HG03354 (cell line): ENCODE results near the gene PPP6C.
"Not testable (repeated sequence)": the region's sequence is repeated elsewhere in the genome, so short reads cannot be mapped to it uniquely, and the experiment has no call there.

Source experiments
- ATAC-seq: cut with Tn5 transposase; IDR thresholded peaks from one replicate; pipeline ENCODE4 v1.9.1; 2021; ENCODE audit warnings: mild to moderate bottlenecking; ENCODE audit not compliant: unreplicated experiment, poor library complexity, severe bottlenecking

The PPP6C gene

GRCh38 chr9:125183561-125183960 lies 6.0 kb downstream of the PPP6C start:
- ATAC-seq: no peak

- no peak for ATAC-seq
Observed at GRCh38 chr9:125183054-125183453, 6.5 kb downstream of the PPP6C start.

DNA sequence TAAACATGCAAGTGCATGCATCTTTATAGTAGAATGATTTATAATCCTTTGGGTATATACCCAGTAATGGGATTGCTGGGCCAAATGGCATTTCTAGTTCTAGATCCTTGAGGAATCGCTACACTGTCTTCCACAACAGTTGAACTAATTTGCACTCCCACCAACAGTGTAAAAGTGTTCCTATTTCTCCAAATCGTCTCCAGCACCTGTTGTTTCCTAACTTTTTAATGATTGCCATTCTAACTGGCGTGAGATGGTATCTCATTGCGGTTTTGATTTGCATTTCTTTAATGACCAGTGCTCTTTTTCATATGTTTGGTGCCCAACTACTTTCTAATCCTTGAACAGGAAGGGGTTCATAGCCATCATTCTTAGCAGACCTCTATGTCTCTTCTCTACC lies 7.8 kb downstream of the PPP6C start:
- not testable (repeated sequence) for ATAC-seq

DNA sequence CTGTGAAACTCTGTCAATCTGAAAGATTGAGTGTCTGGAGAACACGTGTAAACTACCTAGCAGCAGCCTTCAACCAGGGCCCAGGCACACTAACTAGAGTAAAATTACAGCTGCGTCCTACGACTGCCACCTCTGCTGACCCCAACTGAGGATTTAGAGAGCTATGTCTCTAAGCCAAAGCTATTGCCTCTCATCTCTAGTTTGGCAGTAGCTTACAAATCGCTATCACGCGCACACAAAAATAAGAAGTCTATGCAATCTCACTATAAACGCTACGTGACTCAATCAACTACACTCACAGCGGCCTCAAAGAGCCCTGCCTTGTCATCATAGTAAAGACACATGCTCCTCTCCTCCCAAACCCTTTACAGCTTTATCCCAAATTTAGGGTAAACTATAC lies 8.7 kb downstream of the PPP6C start:
- ATAC-seq: no peak

GRCh38 chr9:125179776-125180175 lies 9.8 kb downstream of the PPP6C start:
- not testable (repeated sequence) for ATAC-seq

DNA sequence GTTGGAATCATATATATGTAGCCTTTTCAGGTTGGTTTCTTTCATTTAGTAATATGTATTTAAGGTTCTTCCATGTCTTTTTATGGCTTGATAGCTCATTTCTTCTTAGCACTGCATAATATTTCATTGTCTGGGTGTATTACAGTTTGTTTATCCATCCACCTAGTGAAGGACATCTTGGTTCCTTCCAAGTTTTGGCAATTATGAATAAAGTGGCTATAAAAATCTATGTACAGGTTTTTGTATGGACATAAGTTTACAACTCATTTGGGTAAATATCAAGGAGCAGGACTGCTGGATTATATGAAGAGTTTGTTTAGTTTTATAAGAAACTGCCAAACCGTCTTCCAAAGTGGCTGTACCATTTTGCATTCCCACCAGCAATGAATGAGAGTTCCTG lies 11.7 kb downstream of the PPP6C start:
- no peak for ATAC-seq

DNA sequence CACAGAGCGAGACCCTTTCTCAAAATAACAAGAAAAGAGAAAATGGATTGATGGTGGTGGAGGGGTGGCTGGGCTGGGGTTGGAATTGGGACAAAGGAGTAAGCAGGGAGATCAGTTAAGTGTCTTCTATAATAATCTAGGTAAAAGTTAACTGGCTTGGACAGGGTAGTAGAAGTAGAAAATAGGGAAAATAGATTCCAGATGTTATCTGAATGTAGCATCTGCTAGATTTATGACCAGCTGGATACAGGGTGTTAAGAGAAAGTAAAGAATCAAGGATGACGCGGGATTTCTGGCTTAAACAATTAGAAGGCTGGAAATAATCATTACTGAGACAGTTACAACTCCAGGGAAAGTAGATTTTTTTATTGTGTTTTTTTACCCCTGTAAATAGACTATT lies 13.0 kb downstream of the PPP6C start:
- ATAC-seq: no peak

- ATAC-seq: no peak
Observed at GRCh38 chr9:125172031-125172755, 17.4 kb downstream of the PPP6C start.

- no peak for ATAC-seq
Observed at GRCh38 chr9:125169895-125170294, 19.7 kb downstream of the PPP6C start.

- ATAC-seq: no peak
Observed at GRCh38 chr9:125166762-125167161, 22.8 kb downstream of the PPP6C start.

DNA sequence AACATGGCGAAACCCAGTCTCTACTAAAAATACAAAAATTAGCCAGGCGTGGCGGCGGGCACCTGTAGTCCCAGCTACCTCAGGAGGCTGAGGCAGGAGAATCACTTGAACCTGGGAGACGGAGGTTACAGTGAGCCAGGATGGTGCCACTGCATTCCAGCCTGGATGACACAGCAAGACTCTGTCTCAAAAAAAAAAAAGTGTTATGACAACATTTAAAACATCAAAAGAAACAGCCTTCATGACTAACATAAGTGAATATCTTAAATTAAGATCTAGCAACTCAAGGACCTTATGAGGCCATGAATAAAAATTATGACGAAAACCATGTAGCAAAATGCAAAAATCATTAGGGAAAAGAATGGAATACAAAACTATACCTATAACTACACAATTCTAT lies 26.7 kb downstream of the PPP6C start:
- ATAC-seq: not testable (repeated sequence)

- no peak for ATAC-seq
Observed at GRCh38 chr9:125161284-125161918, 28.2 kb downstream of the PPP6C start.

GRCh38 chr9:125160750-125161149 lies 28.9 kb downstream of the PPP6C start:
- no peak for ATAC-seq

- no peak for ATAC-seq
Observed at GRCh38 chr9:125156551-125156950, 33.1 kb downstream of the PPP6C start.

DNA sequence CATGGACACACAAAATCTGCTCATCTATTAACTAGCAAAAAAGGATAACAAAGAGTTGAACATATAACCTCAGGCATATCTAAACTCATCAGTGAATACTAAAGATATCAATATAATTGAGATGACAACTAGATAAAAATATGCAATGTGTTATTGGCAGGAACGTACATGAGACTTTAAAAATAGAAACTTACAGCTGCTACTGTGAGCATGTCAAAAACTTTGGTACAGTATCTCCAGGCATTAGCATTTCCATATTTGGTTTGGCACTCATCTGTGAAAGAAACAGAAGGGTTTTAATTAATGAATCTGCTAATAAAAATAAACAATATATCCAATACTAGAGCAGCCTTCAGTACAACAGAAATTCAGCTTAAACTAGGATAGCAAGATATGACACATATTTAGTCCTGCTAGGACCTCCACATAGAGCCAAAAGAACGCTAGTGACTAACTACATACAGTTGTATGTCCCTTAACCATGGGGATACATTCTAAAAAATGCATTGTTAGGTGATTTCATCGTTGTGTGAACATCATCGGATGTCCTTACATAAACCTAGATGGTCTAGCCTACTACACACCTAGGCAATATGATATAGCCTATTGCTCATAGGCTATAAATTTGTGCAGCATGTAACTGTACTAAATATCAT lies 35.8 kb downstream of the PPP6C start:
- no peak for ATAC-seq

DNA sequence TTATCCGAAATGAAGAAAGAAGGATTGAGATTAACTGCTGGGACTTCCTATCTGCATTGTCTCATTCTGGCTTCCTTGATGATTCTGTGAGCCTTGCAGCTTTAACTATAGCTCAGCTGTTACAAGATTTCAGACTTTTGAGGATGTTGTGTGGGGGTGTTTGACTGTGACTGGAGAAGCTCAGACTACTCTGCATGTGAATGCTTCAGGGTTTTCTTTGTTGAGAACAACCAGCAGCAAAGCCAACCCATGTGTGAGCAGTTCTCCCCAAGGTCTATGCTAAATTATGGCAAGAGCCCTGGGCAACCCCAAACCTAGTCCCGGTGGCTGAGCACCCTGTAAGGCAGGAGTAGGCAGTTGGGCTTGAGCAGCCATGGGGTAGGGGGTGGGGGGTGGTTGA lies 37.9 kb downstream of the PPP6C start:
- no peak for ATAC-seq

DNA sequence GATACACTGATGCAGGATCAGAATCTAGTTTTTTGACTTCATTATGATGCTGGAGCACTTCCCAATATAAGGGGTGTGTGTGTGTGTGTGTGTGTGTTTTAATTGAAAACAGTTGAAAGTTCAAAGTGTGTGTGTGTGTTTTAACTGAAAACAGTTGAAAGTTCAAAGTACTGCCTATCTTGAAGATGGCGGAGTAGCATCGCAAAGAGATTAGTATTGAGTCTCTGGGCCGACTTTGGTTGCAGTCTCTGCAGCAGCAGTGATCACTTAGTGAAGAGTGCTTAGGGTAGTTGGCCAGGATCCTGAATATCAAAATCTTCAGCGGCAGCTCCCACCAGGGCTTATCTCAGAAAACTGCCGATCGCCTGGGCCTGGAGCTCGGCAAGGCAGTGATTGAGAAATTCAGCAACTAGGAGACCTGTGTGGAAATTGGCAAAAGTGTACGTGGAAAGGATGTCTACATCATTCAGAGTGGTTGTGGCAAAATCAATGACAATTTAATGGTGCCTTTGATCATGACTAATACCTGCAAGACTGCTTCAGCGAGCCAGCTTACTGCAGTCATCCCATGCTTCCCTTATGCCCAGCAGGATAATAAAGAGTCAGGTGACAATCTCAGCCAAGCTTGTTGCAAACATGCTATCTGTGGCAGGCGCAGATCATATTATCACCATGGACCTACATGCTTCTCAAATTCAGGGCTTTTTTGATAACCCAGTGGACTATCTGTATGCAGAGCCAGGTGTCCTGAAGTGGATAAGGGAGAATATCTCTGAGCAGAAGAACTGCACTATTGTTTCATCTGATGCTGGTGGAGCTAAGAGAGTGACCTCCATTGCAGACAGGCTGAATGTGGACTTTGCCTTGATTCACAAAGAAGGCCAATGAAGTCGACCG lies 39.0 kb downstream of the PPP6C start:
- no peak for ATAC-seq

- no peak for ATAC-seq
Observed at GRCh38 chr9:125147401-125147951, 42.1 kb downstream of the PPP6C start.

DNA sequence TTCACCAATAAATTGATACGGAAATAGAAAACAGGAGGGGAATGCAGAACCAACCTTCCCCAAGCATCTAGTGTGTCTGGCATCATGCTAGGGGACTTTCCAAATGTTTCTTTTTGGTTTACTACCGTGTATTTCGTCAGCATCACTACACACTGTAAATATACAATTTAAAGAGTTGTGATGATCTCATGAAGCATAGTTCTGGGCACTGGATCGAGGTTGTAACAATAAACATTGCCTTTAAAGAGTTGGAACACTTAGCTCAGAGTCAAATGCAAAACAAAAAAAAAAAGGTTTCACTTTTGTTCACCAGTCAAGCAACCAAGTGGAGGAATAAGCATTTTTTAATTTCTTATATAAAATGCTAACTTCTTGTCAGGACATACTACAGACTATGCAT lies 43.4 kb downstream of the PPP6C start:
- no peak for ATAC-seq

GRCh38 chr9:125145425-125145824 lies 44.2 kb downstream of the PPP6C start:
- no peak for ATAC-seq
